HG03558 (cell line): ENCODE measurements around the gene LYRM4.

Source experiments
- ATAC-seq: cut with Tn5 transposase; IDR thresholded peaks from one replicate; pipeline ENCODE4 v1.9.1; 2021; ENCODE audit warnings: moderate number of reproducible peaks; ENCODE audit not compliant: unreplicated experiment; ENCODE audit errors: extremely low read depth

LYRM4 gene

DNA sequence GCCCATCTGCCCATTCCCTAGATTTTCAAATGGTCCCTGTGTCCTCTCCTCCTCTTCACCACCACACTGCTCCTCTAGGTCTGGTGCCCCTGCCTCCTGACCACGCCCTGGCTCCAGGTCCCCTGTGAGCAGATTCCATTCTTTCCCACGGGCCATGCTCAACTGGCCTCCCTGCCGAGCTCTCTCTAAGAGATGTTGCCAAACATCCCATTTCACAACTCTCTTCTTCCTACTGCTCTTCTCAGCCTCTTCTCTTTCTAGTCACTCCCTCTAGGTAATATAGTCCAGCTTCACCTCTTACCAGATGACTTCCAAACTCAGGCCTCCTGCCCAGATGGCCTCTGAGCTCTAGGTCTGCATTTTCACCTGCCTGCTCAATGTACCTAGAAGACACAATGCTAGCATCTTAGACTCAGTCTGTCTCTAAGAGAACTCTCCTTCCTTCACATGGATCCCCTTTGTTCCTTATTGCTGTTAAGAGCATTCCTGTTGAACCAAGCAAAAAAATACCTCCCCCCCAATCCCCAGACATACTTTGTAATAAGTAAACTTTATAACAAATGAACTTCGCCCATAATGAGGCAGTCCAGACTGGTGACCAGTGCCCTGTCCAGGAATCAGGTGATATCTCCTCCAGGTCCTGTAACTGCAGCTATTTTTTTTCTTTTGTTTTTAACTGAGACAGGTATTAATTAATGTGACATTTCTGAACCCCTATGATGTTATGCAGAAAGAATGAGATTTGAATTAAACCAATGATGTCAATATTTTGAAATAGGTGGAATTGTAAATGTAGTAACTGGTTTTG, 79.0 kb downstream of the LYRM4 start:
- no peak for ATAC-seq

DNA sequence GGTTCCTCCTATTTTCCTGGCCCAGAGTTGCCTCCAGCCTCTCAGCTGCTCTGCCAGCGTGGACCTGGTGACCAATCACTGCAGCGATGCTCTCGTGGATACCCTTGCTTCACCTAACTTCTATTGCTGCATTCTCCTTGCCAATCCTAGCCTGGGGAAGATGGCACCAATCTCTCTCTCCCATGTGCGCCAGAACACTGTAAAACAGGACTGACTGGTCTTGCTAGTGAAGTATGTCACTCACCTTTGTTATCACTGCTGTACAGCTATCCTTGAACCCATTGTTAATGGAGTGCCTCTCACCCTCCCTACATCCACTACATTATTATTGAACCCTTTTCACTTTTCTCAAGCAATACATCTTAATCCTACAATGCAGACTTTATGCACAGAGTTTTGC, 80.1 kb downstream of the LYRM4 start:
- ATAC-seq, result no peak

DNA sequence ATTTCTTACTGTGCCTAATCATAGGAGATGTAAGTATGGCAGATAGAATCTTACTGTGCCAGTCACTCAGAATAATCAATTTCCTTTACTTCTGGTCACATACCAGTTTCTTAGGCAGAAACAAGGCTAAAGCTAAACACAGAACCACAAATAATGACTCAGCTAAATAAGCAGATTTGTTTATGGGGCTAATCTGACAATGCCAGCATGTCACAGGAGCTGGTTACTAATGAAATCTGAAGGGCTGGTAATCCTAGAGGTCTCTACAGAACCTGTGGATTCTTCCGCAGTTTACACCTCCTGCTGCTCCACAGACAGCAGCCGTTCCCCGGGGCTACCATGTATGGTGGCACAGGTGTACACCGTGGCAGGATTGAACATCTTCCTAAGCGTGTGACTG, 80.8 kb downstream of the LYRM4 start:
- no peak for ATAC-seq

DNA sequence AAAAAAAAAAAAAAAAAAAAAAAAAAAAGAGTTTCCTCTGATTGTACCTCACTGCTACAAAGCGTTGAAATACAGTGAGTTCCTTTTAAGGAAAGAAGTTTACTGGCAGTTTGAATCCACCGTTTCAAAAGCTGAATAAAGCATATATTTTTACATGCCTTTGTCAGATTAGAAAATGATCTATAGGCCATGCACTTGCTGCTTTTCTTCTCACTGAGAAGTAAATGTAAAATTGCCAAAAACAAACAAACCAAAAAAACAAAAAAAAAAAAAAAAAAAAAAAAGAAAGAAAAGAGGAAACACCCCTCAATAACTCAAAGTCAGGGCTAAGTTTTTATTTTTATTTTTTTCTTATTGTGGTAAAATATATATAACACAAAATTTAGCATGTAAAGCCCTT, 81.9 kb downstream of the LYRM4 start:
- no peak for ATAC-seq

DNA sequence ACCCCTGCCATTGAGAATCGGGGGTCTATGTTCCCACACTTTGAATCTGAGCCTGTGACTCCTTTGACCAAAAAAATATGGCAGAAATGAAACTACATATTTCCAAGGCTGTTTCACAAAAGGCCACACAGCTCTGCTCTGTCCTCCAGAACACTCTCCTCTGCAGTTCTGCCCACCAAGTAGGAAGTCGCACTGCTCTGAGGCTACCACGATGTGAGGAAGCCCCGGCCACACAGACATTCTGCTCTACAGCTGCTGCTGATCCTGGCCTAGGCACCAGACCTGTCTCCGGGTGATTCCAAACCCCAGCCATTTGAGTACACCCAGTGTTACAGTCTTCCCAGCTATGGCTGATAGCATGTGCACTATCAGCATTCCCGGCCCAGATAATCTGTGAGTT, 85.1 kb downstream of the LYRM4 start:
- ATAC-seq, result no peak

DNA sequence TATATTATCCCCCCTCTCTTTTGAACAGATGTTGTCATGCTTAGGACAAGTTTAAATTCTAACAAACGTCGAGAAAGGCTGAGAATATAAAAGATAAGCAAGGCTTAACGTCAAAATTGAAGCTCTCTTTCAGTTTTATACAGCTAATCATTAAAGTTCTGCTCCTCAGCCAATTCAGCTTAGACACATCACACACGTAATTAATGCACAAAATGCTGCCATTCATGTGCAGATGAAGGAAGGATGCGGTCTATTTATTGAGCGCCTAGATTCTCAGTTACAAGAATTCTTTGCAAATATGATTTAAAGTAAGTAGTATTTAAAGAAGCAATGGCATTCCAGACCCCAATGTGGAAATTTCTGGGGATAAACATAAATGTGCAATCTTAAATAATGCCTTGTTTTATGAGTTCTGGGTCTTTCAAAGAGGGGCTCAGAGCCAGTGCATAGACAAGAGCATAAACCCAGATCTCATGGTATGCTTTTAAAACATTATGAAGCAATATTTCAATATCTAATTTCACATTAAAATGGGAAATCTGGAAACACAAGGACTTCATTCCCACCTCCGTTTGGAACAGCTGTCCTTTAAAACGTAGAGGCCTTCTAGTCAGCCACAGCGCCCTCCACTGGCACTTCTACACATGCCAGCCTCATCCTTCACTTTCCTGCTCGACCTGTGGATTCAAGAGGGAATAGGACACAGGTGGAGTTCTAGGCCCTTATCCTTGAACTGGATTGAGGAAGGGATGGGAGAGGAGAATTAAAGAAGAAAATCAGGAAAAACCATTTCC, 85.8 kb downstream of the LYRM4 start:
- ATAC-seq, result no peak

DNA sequence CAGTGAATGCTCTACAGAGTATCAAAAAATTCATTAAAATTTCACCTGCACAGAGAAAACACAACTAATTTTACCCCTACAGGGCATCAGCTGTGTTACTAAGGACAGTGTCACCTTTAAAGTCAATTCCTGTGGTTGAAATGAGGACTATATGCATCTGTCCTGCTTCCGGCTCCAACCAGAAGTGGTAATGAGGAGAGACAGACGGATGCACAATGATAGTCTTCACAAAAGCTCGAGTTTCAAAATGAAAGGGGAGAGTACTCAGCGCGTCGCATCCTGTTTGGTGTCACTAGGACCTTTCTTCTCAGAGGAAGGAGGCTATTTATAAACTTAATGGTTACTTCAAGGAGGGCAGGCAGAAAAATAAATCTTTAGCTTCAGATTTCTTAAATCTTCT, 86.5 kb downstream of the LYRM4 start:
- peak; percentile 78 for ATAC-seq

DNA sequence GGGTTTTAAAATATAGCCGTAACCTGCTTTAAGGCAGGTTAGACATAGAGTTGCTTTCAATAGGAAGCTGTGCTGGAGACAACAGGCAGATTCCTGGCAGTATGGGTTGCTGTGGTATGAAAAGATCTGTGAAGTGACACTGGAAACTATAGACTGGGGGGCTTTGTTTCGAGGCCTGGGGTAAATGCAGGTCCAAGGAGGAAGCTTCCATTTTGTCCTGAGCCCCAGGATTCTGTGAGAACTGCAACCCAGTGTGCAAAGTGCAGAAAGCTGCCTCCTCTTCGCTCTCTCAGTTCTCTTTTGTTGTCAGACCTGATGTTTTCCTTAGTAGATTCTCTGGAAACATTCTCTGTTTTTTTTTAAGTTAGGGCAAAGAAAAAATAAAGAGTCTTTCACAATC, 86.9 kb downstream of the LYRM4 start:
- ATAC-seq, result peak; percentile 9

DNA sequence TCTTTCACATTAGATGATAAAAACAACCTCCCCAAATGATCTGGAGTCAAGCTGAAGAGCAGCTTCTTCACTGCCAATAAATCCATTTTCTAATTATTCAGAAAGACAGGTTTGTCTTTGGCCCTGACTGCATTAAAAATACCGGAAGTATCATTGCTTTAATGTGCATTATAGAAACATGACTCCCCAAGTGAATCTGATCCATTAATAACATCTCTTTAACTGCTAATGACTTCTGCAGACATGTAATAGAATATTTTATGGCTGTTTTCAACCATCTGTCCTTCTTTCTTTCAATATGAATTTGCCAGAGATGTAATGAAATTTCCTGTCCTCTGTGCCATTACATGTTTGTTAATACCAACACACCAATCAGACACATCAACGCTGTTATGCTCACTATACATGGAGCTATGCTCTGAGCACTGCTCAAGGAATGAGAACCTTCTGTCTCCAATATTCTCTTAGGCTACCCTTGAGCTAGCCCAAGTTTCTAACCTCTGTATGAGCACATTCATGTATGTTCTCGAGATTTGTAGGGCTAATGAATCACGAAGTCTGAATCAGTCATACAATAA, 87.8 kb downstream of the LYRM4 start:
- ATAC-seq, result no peak

DNA sequence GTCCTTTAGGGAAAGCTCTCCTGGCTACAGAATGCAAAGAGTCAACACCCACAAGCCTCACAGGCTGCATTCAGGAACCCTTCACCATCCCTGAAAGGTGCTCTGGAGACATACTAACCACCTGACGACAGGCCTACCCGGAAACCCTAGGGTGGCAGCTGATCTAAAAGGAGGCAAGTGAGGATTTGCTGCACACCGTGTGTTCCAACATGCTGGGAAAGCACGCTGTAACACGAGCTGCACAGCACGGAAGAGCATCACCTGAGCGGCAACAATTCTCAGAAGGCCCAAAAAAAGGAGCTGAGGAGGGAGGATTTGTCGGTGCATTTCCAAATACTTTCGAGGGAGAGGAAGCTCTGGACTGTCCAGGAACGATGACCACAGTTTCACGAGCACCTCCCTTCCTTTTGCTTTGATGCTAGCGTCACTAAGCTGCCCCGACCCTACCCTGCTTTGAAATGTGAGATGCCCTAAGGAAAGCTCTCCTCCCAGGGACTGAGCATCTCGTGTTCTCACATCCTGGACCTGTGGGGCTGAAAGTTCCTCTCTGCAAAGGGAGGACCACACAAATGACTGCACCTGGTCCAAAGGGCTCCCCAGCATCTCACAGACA, 88.6 kb downstream of the LYRM4 start:
- no peak for ATAC-seq

DNA sequence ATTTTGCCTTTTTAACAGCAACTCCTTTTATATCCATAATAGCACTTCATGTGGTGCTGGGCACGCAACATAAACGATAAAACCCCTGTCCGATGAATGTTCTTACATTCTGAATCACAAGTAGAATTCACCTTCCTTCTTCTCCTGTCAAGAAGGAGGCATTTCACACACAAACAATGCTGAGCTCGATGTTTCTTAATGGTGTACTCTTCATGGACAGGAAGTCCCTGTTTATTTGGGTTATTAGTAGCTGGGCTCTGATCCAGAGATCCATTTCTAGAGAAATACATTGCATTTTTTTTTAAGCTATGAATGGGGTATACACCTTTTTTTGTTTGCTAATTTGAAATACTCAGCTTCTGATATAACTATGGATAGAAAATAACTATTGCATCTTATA, 93.2 kb downstream of the LYRM4 start:
- no peak for ATAC-seq

DNA sequence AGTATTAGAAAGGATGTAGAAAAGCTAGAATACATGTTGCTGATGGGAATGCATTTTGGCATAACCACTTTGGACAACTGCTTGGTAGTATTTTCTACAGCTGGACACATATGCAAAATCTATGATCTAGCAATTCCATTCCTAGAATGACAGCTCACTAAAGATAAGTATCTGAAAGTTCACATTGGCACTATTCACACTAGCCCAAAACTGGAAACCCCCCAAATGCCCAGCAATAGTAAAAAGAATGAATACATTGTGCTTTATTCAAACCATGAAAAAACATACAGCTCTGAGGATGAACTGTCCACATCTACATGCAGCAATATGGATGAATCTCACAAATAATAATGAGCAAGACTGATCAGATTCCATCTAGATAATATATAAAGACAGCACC, 96.7 kb downstream of the LYRM4 start:
- no peak for ATAC-seq

DNA sequence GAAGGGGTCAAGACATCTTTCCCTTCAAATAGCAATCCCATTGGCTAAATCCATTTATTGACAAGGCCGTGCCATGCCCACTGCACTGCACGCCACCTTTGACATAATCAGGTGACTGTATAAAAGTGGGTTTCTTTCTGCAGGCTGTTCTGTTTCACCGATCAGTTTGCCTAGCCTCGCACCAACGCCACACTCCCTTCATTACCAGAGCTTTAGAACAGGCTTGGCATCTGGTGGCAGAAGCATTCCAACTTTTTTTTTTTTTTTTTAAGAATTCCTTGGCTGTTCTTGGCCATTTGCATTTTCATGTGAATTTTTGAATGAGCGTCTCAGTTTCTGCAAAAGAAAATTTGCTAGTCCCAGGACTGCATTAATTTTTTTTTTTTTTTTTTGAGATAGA, 97.5 kb downstream of the LYRM4 start:
- no peak for ATAC-seq

DNA sequence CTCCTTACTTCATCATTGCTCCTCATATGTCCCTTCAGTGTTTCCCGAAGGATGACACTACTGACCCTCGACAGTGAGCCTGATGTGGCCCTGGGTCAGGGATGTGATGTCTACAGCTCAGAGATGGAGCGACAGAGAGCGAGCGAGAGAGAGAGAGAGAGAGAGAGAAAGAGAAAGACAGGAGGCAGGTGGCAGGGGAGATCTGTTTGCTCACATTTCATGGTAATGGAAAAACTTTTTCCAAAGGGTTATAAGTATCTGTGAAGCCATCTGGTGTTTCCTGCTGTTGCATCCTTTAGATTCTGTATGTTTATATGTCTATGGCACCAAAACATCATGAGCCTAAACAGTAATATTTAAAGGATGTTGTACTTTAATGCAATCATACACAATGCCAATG, 98.4 kb downstream of the LYRM4 start:
- ATAC-seq, result no peak

DNA sequence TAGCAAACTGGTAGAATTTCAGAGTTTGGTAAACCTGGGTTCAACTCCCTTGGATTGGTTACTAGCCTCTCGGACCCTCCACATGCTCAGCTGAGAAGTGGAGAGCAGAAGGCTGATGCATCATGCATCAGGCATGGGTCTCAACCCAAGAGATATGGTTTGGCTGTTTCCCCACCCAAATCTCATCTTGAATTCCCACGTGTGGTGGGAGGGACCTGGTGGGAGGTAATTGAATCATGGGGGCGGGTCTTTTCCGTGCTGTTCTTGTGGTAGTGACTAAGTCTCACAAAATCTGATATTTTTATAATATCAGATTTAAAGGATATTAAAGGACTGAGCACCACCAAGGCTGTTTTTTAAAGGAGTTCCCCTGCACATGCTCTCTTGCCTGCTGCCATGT, 100.5 kb downstream of the LYRM4 start:
- ATAC-seq, result no peak

DNA sequence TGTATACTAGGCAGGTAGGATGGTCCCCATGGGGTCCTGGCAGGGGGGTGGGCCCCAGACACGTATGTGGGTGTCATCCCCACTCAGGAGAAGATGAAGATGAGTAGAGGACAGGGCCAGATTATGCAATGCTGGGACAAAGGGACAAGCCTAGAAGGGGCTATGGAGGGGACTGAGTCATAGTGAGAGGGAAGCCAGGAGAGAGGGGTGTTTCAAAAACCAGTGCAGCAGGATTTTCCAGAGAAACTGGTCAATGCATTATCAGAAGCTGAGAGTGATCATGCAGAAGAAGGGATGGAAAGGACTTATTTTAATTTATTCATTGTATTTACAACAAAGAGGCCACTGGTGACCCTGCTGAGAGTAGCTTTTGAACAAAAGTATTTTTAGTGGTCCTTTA, 101.6 kb downstream of the LYRM4 start:
- ATAC-seq, result no peak

DNA sequence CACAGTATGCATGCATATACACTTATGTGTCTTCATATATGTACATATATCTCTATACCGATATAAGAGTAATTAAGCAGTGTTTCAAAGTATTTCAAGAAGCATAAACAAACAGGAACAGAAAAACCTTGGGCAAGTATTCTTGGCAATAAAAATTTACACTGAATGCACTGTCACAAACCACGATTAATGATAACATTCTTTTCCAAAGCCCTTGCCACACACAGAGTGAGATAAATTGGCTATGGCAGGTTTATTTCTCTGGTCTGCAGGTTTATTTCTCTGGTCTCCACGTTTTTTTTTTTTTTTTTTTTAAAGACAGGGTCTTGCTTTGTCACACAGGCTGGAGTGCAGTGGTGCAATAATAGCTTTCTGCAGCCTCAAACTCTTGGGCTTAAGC, 102.6 kb downstream of the LYRM4 start:
- no peak for ATAC-seq

DNA sequence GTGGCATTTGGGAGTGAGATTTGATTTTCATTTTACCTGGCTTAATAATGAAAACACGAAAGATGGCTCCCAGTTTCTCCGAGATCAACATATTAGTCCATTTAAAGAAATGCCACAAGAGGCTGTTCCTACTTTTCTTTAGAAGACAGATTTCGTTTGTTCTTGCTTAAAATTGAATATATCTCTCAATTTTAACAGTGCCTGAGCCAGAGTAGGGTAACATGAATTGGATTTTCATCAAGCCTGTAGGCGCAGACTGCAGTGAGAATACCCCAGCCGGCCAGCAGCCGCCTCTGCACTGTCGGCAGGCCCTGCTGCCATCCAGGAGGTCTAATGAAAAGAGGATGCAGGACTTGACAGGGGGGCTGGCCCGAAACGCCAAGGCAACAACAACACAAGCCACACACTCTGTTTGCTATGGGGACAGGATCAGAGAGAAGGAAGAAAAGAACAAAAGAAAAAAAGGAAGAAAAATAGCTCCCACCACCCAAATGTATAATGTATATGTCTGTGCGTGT, 103.1 kb downstream of the LYRM4 start:
- ATAC-seq, result no peak

DNA sequence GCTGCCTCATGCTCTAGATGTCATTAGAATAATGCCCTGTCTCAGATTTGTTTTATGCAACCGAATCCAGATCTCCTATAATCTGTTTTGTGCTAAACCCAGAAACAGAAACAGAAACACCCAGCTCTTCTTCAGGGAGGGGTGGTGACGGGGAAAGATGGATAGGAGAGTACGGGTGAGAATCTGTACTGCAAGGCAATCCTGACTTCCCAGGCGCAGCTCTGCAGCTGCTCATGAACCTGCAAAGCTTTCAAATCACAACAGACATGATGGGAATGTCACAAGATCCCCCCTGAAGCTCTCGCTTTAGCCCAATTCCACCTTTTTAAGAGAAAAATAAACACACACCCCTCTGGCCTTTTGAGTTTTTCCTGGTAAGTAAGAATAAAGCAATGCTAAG, 104.1 kb downstream of the LYRM4 start:
- ATAC-seq, result no peak

DNA sequence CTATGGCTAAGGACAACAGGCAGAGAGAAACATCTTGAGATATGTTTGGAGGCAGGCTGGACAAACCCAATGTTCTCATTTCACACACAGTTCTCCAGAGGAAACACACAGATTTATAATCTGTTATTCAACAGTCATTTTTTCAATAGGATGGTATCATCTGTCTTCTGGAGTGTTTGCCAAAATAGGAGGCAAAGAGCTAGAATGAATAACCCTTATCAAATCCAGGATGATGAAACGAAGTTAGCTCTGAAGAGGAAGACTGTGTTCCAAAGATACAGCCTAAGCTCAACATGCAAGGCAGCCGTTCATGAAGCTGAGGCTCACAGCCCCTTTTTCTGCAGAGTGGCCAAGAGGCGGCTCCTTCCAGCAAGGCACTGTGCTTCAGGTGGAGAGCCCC, 104.8 kb downstream of the LYRM4 start:
- no peak for ATAC-seq

DNA sequence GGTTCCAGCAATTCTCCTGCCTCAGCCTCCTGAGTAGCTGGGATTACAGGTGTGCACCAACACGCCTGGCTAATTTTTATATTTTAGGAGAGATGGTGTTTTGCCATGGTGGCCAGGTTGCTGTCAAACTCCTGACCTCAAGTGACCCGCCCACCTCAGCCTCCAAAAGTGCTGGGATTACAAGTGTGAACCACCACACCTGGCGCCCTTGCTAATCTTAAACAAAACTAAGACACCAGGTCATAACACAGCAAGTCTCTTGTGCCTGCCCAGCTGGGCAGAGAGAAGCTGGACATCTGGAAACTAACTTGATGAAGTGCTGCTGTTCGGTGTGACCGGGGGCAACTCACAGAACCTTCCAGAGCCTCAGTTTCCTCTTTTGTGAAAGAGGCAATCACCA, 107.6 kb downstream of the LYRM4 start:
- ATAC-seq, result no peak
